MM.1S (cell line): ENCODE data around the gene MOGAT1.

Source experiments
- DNase-seq: peaks from one replicate; pipeline ENCODE4 v3.0.0-alpha.2; 2015
- H2AFZ ChIP-seq: fragments of 300-600 bp; sonication (generic); 2 replicates; pipeline ENCODE4 v1.6.0; 2016; ENCODE audit warnings: antibody characterized with exemption, low read length
- H3F3A ChIP-seq: fragments of 300-600 bp; sonication (generic); 2 replicates; pipeline ENCODE4 v1.6.1; 2016; ENCODE audit warnings: mild to moderate bottlenecking, antibody characterized with exemption, low read length, moderate library complexity, mixed read lengths; ENCODE audit not compliant: insufficient read depth
- H3K27ac ChIP-seq: fragments of 300-600 bp; sonication (generic); 2 replicates; pipeline ENCODE4 v1.5.1; 2016; ENCODE audit warnings: mild to moderate bottlenecking, low read length
- H3K27me3 ChIP-seq: fragments of 300-600 bp; sonication (generic); replicated peaks from 2 replicates; pipeline ENCODE4 v1.6.0; 2016; ENCODE audit warnings: low read length; ENCODE audit not compliant: insufficient read depth
- H3K36me3 ChIP-seq: fragments of 300-600 bp; sonication (generic); replicated peaks from 2 replicates; pipeline ENCODE4 v1.6.1; 2016; ENCODE audit warnings: mild to moderate bottlenecking, low read length, mixed read lengths; ENCODE audit not compliant: insufficient read depth
- H3K4me1 ChIP-seq: fragments of 300-600 bp; sonication (generic); 2 replicates; pipeline ENCODE4 v1.6.1; 2016; ENCODE audit warnings: low read length, mixed read lengths
- H3K4me2 ChIP-seq: fragments of 300-600 bp; sonication (generic); 2 replicates; pipeline ENCODE4 v1.6.0; 2016; ENCODE audit warnings: low read depth, low read length
- H3K4me3 ChIP-seq: fragments of 300-600 bp; sonication (generic); 2 replicates; pipeline ENCODE4 v1.5.1; 2016; ENCODE audit warnings: low read length, mixed read lengths
- H3K79me2 ChIP-seq: fragments of 300-600 bp; sonication (generic); 2 replicates; pipeline ENCODE4 v1.6.1; 2016; ENCODE audit warnings: mixed run types, low read length, mixed read lengths
- H3K9ac ChIP-seq: fragments of 300-600 bp; sonication (generic); 2 replicates; pipeline ENCODE4 v1.6.1; 2016; ENCODE audit warnings: low read length, mixed read lengths
- H3K9me2 ChIP-seq: fragments of 300-600 bp; sonication (generic); replicated peaks from 2 replicates; pipeline ENCODE4 v1.6.1; 2016; ENCODE audit warnings: mild to moderate bottlenecking, low read length, mixed read lengths; ENCODE audit not compliant: insufficient read depth
- H3K9me3 ChIP-seq: fragments of 300-600 bp; sonication (generic); replicated peaks from 2 replicates; pipeline ENCODE4 v1.6.1; 2016; ENCODE audit warnings: mild to moderate bottlenecking, low read length, mixed read lengths; ENCODE audit not compliant: insufficient read depth
- H4K20me1 ChIP-seq: fragments of 300-600 bp; sonication (generic); 2 replicates; pipeline ENCODE4 v1.6.1; 2016; ENCODE audit warnings: mild to moderate bottlenecking, low read length, moderate library complexity, mixed read lengths; ENCODE audit not compliant: insufficient read depth
- CTCF ChIP-seq: fragments of 300-600 bp; sonication (generic); IDR thresholded peaks from 2 replicates; pipeline ENCODE4 v1.5.1; 2016; ENCODE audit warnings: antibody characterized with exemption, low read length, mixed read lengths
- EZH2 ChIP-seq: fragments of 300-600 bp; sonication (generic); optimal IDR thresholded peaks from 2 replicates; pipeline ENCODE3; 2017; ENCODE audit warnings: low read depth, mild to moderate bottlenecking, antibody characterized with exemption, low read length, mixed read lengths
- EZH2phosphoT487 ChIP-seq: fragments of 300-600 bp; sonication (generic); IDR thresholded peaks from 2 replicates; pipeline ENCODE4 v1.6.1; 2018; ENCODE audit warnings: antibody characterized with exemption, low read length

The MOGAT1 gene

GRCh38 chr2:222739939-222740338 is 68.5 kb downstream of the MOGAT1 start:
- no peaks in the 10 kb centered on the region for H3K79me2 ChIP-seq
- DNase-seq: no peak
- H3K27ac ChIP-seq: no peak overlapping the region
- TF ChIP-seq EZH2phosphoT487 (no peak), CTCF (no peak)
- no peaks in the 10 kb centered on the region for H3F3A ChIP-seq
- no peaks in the 10 kb centered on the region for H3K9me2 ChIP-seq
- no peak overlapping the region for H3K4me3 ChIP-seq
- no peaks in the 10 kb centered on the region for H3K27me3 ChIP-seq
- H3K36me3 ChIP-seq: no peaks in the 10 kb centered on the region
- no peaks in the 10 kb centered on the region for H3K4me1 ChIP-seq
- H3K9me3 ChIP-seq: no peaks in the 10 kb centered on the region
- H3K9ac ChIP-seq: no peak overlapping the region
- no peak overlapping the region for H2AFZ ChIP-seq
- H3K4me2 ChIP-seq: no peak overlapping the region
- no peaks in the 10 kb centered on the region for H4K20me1 ChIP-seq

- Histone ChIP-seq H3K36me3 (no peaks in the 10 kb centered on the region), H3K79me2 (no peaks in the 10 kb centered on the region), H3K4me2 (no peak overlapping the region), H3F3A (no peaks in the 10 kb centered on the region), H4K20me1 (no peaks in the 10 kb centered on the region), H3K4me1 (no peaks in the 10 kb centered on the region), H3K9me3 (no peaks in the 10 kb centered on the region), H3K4me3 (no peak overlapping the region), H3K9me2 (no peaks in the 10 kb centered on the region), H3K27me3 (no peaks in the 10 kb centered on the region), H2AFZ (no peak overlapping the region), H3K27ac (no peak overlapping the region), H3K9ac (no peak overlapping the region)
- DNase-seq: no peak
- TF ChIP-seq EZH2phosphoT487: no peak
Observed at GRCh38 chr2:222743251-222743812, 71.9 kb downstream of the MOGAT1 start.

GRCh38 chr2:222745836-222746559 is 74.5 kb downstream of the MOGAT1 start:
- no peaks in the 10 kb centered on the region for H3K9me3 ChIP-seq
- TF ChIP-seq CTCF (no peak), EZH2phosphoT487 (no peak), EZH2 (no peak)
- H3K36me3 ChIP-seq: no peaks in the 10 kb centered on the region
- DNase-seq: no peak
- H3K9ac ChIP-seq: no peak overlapping the region
- H3K9me2 ChIP-seq: no peaks in the 10 kb centered on the region
- no peaks in the 10 kb centered on the region for H3K4me1 ChIP-seq
- H3K27me3 ChIP-seq: no peaks in the 10 kb centered on the region
- no peak overlapping the region for H3K27ac ChIP-seq
- H3K79me2 ChIP-seq: no peaks in the 10 kb centered on the region
- no peaks in the 10 kb centered on the region for H4K20me1 ChIP-seq
- H2AFZ ChIP-seq: no peak overlapping the region
- H3K4me2 ChIP-seq: no peak overlapping the region
- H3K4me3 ChIP-seq: no peak overlapping the region
- H3F3A ChIP-seq: no peaks in the 10 kb centered on the region

GRCh38 chr2:222747526-222748160 is 76.2 kb downstream of the MOGAT1 start:
- Histone ChIP-seq H3K4me2 (no peak overlapping the region), H2AFZ (no peak overlapping the region)
- DNase-seq: no peak

More at GRCh38 chr2:222747526-222748160, 76.2 kb downstream of the MOGAT1 start:
- no peak overlapping the region for H3K9ac ChIP-seq
- no peaks in the 10 kb centered on the region for H3K27me3 ChIP-seq
- H3K27ac ChIP-seq: no peak overlapping the region
- H4K20me1 ChIP-seq: no peaks in the 10 kb centered on the region
- no peaks in the 10 kb centered on the region for H3K9me3 ChIP-seq
- H3K4me3 ChIP-seq: no peak overlapping the region
- H3K79me2 ChIP-seq: no peaks in the 10 kb centered on the region
- no peaks in the 10 kb centered on the region for H3K36me3 ChIP-seq
- H3K9me2 ChIP-seq: no peaks in the 10 kb centered on the region
- H3F3A ChIP-seq: no peaks in the 10 kb centered on the region
- H3K4me1 ChIP-seq: no peaks in the 10 kb centered on the region
- no peak for TF ChIP-seq EZH2
- TF ChIP-seq EZH2phosphoT487: no peak
- no peak for TF ChIP-seq CTCF
